ENCODE results near the gene EMC7.
A peak's percentile ranks its signal among the peaks of the same experiment; 100 is the strongest.
"Not testable (repeated sequence)": the region's sequence is repeated elsewhere in the genome, so short reads cannot be mapped to it uniquely, and the experiment has no call there.

The EMC7 gene

GRCh38 chr15:34085746-34086145 lies 15.9 kb downstream of the EMC7 start:
- DNase-seq (ENCODE audit: low read depth, low spot score) = peak; percentile 8

- peak; percentile 35 for DNase-seq (ENCODE audit: low read depth, low spot score)
Observed at GRCh38 chr15:34084086-34084485, 17.6 kb downstream of the EMC7 start.

- no peak for DNase-seq (ENCODE audit: low read depth, low spot score)
Observed at GRCh38 chr15:34079904-34080303, 21.8 kb downstream of the EMC7 start.

GRCh38 chr15:34078900-34079299 lies 22.8 kb downstream of the EMC7 start:
- DNase-seq (ENCODE audit: low read depth, low spot score) = no peak

GRCh38 chr15:34076785-34077184 lies 24.9 kb downstream of the EMC7 start:
- no peak for DNase-seq (ENCODE audit: low read depth, low spot score)

GRCh38 chr15:34070003-34070402 lies 31.7 kb downstream of the EMC7 start:
- DNase-seq (ENCODE audit: low read depth, low spot score) = no peak

- no peak for DNase-seq (ENCODE audit: low read depth, low spot score)
Observed at GRCh38 chr15:34065941-34066340, 35.7 kb downstream of the EMC7 start.

- DNase-seq (ENCODE audit: low read depth, low spot score) = no peak
Observed at GRCh38 chr15:34065261-34065660, 36.4 kb downstream of the EMC7 start.

- DNase-seq (ENCODE audit: low read depth, low spot score) = no peak
Observed at GRCh38 chr15:34064438-34064837, 37.2 kb downstream of the EMC7 start.

GRCh38 chr15:34059946-34060345 lies 41.7 kb downstream of the EMC7 start:
- DNase-seq (ENCODE audit: low read depth, low spot score) = no peak

- no peak for DNase-seq (ENCODE audit: low read depth, low spot score)
Observed at GRCh38 chr15:34059476-34059875, 42.2 kb downstream of the EMC7 start.

GRCh38 chr15:34056911-34057310 lies 44.8 kb downstream of the EMC7 start:
- DNase-seq (ENCODE audit: low read depth, low spot score) = peak; percentile 35

- DNase-seq (ENCODE audit: low read depth, low spot score) = peak; percentile 84
Observed at GRCh38 chr15:34055868-34056595, 45.6 kb downstream of the EMC7 start.

GRCh38 chr15:34054081-34054707 lies 47.5 kb downstream of the EMC7 start:
- no peak for DNase-seq (ENCODE audit: low read depth, low spot score)

GRCh38 chr15:34050385-34050784 lies 51.3 kb downstream of the EMC7 start:
- not testable (repeated sequence) for DNase-seq (ENCODE audit: low read depth, low spot score)

- DNase-seq (ENCODE audit: low read depth, low spot score) = peak; percentile 74
Observed at GRCh38 chr15:34049112-34049511, 52.5 kb downstream of the EMC7 start.

- peak; percentile 51 for DNase-seq (ENCODE audit: low read depth, low spot score)
Observed at GRCh38 chr15:34047893-34048775, 53.5 kb downstream of the EMC7 start.

- no peak for DNase-seq (ENCODE audit: low read depth, low spot score)
Observed at GRCh38 chr15:34046471-34047145, 55.1 kb downstream of the EMC7 start.

- peak; percentile 45 for DNase-seq (ENCODE audit: low read depth, low spot score)
Observed at GRCh38 chr15:34043813-34044212, 57.8 kb downstream of the EMC7 start.

- peak; percentile 25 for DNase-seq (ENCODE audit: low read depth, low spot score)
Observed at GRCh38 chr15:34043391-34043790, 58.3 kb downstream of the EMC7 start.

- DNase-seq (ENCODE audit: low read depth, low spot score) = no peak
Observed at GRCh38 chr15:34039790-34040113, 61.9 kb downstream of the EMC7 start.
